Keratinocyte (primary cell): ENCODE data around the gene ARMC2. TPM values are rescaled to one million over a fixed set of nuclear protein-coding genes. Genes with fewer than 3 reads are reported as not detected.
A peak's percentile ranks its signal among the peaks of the same experiment; 100 is the strongest.

Experiments
- DNase-seq: peaks from one replicate; pipeline ENCODE4 v3.0.0-alpha.2; 2011; ENCODE audit warnings: low read depth, missing footprints, low spot score
- FAIRE-seq: peaks from 2 replicates; lab custom pipeline; 2011; peaks lifted over from hg19 to GRCh38; lab: Jason Lieb, UNC
- H2AFZ ChIP-seq: 2 replicates; pipeline ENCODE4 v1.6.0; 2012; ENCODE audit warnings: low read length, control low read depth, inconsistent platforms; ENCODE audit not compliant: control insufficient read depth
- H3K27ac ChIP-seq: 2 replicates; pipeline ENCODE4 v1.5.1; 2011; ENCODE audit warnings: low read length; ENCODE audit not compliant: control insufficient read depth, insufficient read depth
- H3K27me3 ChIP-seq: 3 replicates; pipeline ENCODE4 v1.6.0; 2011; ENCODE audit warnings: low read length; ENCODE audit not compliant: control insufficient read depth, insufficient read depth; ENCODE audit errors: extremely low read depth
- H3K36me3 ChIP-seq, 2 experiments: 2 replicates in 1 of 2; 3 replicates in 1 of 2; pipeline ENCODE4 v1.5.1; 2011; ENCODE audit warnings: low read length in 2 of 2, mild to moderate bottlenecking in 1 of 2; ENCODE audit not compliant: control insufficient read depth in 2 of 2, insufficient read depth in 2 of 2; ENCODE audit errors: extremely low read depth in 1 of 2
- H3K4me1 ChIP-seq: 3 replicates; pipeline ENCODE4 v1.5.1; 2011; ENCODE audit warnings: low read length; ENCODE audit not compliant: control insufficient read depth, insufficient read depth; ENCODE audit errors: extremely low read depth
- H3K4me2 ChIP-seq: 3 replicates; pipeline ENCODE4 v1.6.0; 2011; ENCODE audit warnings: low read depth, low read length; ENCODE audit not compliant: control insufficient read depth, insufficient read depth; ENCODE audit errors: extremely low read depth
- H3K4me3 ChIP-seq, 3 experiments: fragments of 200-600 bp in 1 of 3; sonication (generic) in 1 of 3; 2 replicates in 2 of 3; 3 replicates in 1 of 3; pipeline ENCODE4 v1.5.1; 2011 to 2016; ENCODE audit warnings: low read length in 3 of 3, mild to moderate bottlenecking in 3 of 3, control low read depth in 2 of 3, inconsistent platforms in 1 of 3, low read depth in 1 of 3, mixed read lengths in 1 of 3, mixed run types in 1 of 3, moderate library complexity in 1 of 3; ENCODE audit not compliant: control insufficient read depth in 2 of 3, insufficient read depth in 2 of 3; ENCODE audit errors: extremely low read depth in 1 of 3
- H3K79me2 ChIP-seq: 2 replicates; pipeline ENCODE4 v1.6.0; 2012; ENCODE audit warnings: low read length; ENCODE audit not compliant: control insufficient read depth, insufficient read depth
- H3K9ac ChIP-seq: 3 replicates; pipeline ENCODE4 v1.6.0; 2011; ENCODE audit warnings: low read length; ENCODE audit not compliant: control insufficient read depth, insufficient read depth; ENCODE audit errors: extremely low read depth
- H3K9me1 ChIP-seq: 3 replicates; pipeline ENCODE4 v1.6.0; 2011; ENCODE audit warnings: low read length; ENCODE audit not compliant: control insufficient read depth, insufficient read depth; ENCODE audit errors: extremely low read depth
- H3K9me3 ChIP-seq: 2 replicates; pipeline ENCODE4 v1.5.1; 2012; ENCODE audit warnings: low read depth, low read length; ENCODE audit not compliant: control insufficient read depth
- H4K20me1 ChIP-seq: 3 replicates; pipeline ENCODE4 v1.6.0; 2011; ENCODE audit warnings: low read length; ENCODE audit not compliant: control insufficient read depth, insufficient read depth; ENCODE audit errors: extremely low read depth
- EZH2 ChIP-seq: IDR thresholded peaks from one replicate; pipeline ENCODE4 v1.6.1; 2012; ENCODE audit warnings: inconsistent platforms, mild to moderate bottlenecking, low read length, moderate library complexity
- dilution Hi-C: fragments of 300-500 bp; cut with MboI; formaldehyde crosslinking; loops from one replicate; pipeline ENCODE4 v1.7.0; 2020; ENCODE audit warnings: low sequenced_read_pairs; ENCODE audit not compliant: extremely low pct_ligation_motif_present
- polyA plus RNA-seq, 5 experiments: library from polyadenylated mRNA; depleted of rRNA in 3 of 5; stranded (reverse) in 3 of 5; stranded (forward) in 1 of 5; unstranded in 1 of 5; fragments of >200 nt; gene quantifications; 1 replicate in 1 of 5; 2 replicates in 3 of 5; 3 replicates in 1 of 5; pipeline versions ENCODE4 v1.2.1 to v1.2.3, GENCODE V29; 2011 to 2012; ENCODE audit warnings: missing spikeins in 2 of 5, low read depth in 1 of 5, low replicate concordance in 1 of 5
- TF ChIP-seq, protein P1 (sequence below), 3 experiments: IDR thresholded peaks in 1 of 3; conservative IDR thresholded peaks in 1 of 3; optimal IDR thresholded peaks in 1 of 3; 2 replicates in 2 of 3; 3 replicates in 1 of 3; pipeline versions ENCODE3 to v1.5.1; 2011; ENCODE audit warnings: low read length in 3 of 3, mild to moderate bottlenecking in 3 of 3, moderate library complexity in 2 of 3, control low read depth in 1 of 3, inconsistent platforms in 1 of 3; ENCODE audit not compliant: insufficient read depth in 2 of 3; ENCODE audit errors: extremely low read depth in 1 of 3

ARMC2 gene
- polyA plus RNA-seq, 1 donor (not counting 4 experiments of a cell fraction or from before 2014, with no cell fraction given), result 3.8 TPM

DNA sequence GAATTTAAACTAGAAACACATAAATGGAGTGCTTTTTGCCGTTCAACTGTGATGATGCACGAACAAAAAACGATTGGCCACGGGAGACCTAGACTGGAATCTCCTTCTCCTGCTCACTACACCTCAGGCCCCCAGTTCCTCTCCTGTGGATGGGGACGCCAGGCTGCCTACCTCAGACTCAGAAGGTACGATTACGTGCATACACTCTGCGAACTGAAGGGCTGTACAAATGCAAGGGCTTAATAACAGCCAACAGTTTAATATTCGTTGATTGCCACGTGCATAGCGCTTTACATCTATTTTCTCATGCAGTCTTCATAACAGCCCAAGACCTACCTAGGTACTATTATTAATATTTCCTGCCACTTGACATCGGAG is 495 bp upstream of the ARMC2 start:
- Histone ChIP-seq H2AFZ (peak overlapping the region; percentile 96), H3K4me2 (peak overlapping the region; percentile 93), H3K27ac (peak overlapping the region; percentile 55), H3K4me1 (peaks cover 9% of the 10 kb centered on the region), H3K9me1 (no peaks in the 10 kb centered on the region), H3K4me3 (peak overlapping the region; percentile 75 to 90 (median 80)), H3K36me3 (no peaks in the 10 kb centered on the region), H3K27me3 (no peaks in the 10 kb centered on the region), H3K79me2 (no peaks in the 10 kb centered on the region), H3K9ac (peak overlapping the region; percentile 77), H3K9me3 (no peaks in the 10 kb centered on the region), H4K20me1 (no peaks in the 10 kb centered on the region)
- dilution Hi-C loops, result no loop called here
- no peak for TF ChIP-seq EZH2
- TF ChIP-seq, protein P1, sequence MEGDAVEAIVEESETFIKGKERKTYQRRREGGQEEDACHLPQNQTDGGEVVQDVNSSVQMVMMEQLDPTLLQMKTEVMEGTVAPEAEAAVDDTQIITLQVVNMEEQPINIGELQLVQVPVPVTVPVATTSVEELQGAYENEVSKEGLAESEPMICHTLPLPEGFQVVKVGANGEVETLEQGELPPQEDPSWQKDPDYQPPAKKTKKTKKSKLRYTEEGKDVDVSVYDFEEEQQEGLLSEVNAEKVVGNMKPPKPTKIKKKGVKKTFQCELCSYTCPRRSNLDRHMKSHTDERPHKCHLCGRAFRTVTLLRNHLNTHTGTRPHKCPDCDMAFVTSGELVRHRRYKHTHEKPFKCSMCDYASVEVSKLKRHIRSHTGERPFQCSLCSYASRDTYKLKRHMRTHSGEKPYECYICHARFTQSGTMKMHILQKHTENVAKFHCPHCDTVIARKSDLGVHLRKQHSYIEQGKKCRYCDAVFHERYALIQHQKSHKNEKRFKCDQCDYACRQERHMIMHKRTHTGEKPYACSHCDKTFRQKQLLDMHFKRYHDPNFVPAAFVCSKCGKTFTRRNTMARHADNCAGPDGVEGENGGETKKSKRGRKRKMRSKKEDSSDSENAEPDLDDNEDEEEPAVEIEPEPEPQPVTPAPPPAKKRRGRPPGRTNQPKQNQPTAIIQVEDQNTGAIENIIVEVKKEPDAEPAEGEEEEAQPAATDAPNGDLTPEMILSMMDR (optimal IDR thresholded peaks at IDR 0.05 in 1 of 3, IDR thresholded peaks at IDR 0.05 in 1 of 3, conservative IDR thresholded peaks at IDR 0.05 in 1 of 3; ENCODE audit: extremely low read depth in 1 of 3, insufficient read depth in 2 of 3, low read length in 3 of 3), result no peak
- peak; percentile 52 for FAIRE-seq
- DNase-seq, result no peak

DNA sequence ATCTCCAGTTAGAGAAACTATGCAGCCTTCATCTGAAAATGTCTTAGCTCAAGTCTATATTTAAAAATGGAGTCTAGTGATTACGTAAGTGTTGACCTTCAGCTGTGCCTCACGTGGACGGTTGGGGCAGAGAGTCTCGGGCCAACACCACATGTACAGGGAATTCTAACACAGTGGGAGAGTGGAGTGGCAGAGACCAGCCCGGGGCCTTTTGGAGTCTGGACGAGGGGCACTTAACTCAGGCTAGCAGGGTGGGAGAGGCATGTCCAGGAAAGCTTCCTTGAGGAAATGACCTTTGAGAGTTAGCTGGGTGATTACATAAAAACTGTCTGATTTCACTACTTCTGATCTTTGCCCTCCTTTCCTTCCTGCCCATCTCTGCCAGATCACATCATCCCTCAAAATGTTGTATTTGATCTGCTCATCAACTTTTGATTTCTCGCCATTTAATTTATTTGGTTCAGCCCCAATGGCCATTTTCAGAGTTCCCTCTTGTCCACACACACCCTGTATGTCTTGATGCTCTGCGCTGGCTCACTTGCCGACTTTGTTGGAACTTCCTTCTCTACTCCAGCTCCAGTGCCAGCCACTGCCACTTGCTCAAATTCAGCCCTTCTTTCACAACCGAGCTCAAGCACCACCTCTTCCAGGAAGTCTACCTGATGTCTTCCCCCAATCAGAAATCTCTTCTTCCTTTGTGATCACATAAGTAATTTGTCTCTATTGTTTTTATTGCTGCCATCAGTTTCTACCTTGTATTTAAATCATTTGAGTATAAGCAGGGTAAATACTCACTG is 2.6 kb downstream of the ARMC2 start:
- no peak overlapping the region for H2AFZ ChIP-seq

More for the DNA sequence above, 2.6 kb downstream of the ARMC2 start:
- no peak overlapping the region for H3K4me3 ChIP-seq
- H3K4me2 ChIP-seq, result no peak overlapping the region
- peaks cover 0 to 2% of the 10 kb centered on the region in 2 experiments for H3K36me3 ChIP-seq
- H3K9me3 ChIP-seq, result no peaks in the 10 kb centered on the region
- H3K9ac ChIP-seq, result no peak overlapping the region
- no peaks in the 10 kb centered on the region for H3K79me2 ChIP-seq
- peaks cover 9% of the 10 kb centered on the region for H3K4me1 ChIP-seq
- H3K9me1 ChIP-seq, result no peaks in the 10 kb centered on the region
- TF ChIP-seq, protein P1 (optimal IDR thresholded peaks at IDR 0.05 in 1 of 3, IDR thresholded peaks at IDR 0.05 in 1 of 3, conservative IDR thresholded peaks at IDR 0.05 in 1 of 3; ENCODE audit: extremely low read depth in 1 of 3, insufficient read depth in 2 of 3, low read length in 3 of 3), result no peak
- TF ChIP-seq EZH2, result no peak
- H4K20me1 ChIP-seq, result no peaks in the 10 kb centered on the region
- H3K27ac ChIP-seq, result no peak overlapping the region
- no peak for DNase-seq
- dilution Hi-C loops, result no loop called here
- no peak for FAIRE-seq
- H3K27me3 ChIP-seq, result no peaks in the 10 kb centered on the region
